Nephron progenitor cell (in vitro differentiated cells): ENCODE measurements around the gene PPP4R1.
"Not testable (repeated sequence)": the region's sequence is repeated elsewhere in the genome, so short reads cannot be mapped to it uniquely, and the experiment has no call there.

Experiments
- DNase-seq: peaks from one replicate; pipeline ENCODE4 v3.0.0; 2021
- H3K27ac Mint-ChIP-seq: 2 replicates; pipeline ENCODE4 v1.8.0; 2021; ENCODE audit warnings: mild to moderate bottlenecking, moderate library complexity, mixed read lengths
- H3K27me3 Mint-ChIP-seq: 2 replicates; pipeline ENCODE4 v1.8.0; 2021; ENCODE audit warnings: mild to moderate bottlenecking, low read depth, mixed read lengths; ENCODE audit not compliant: poor library complexity
- H3K36me3 Mint-ChIP-seq: 2 replicates; pipeline ENCODE4 v1.8.0; 2021; ENCODE audit warnings: low read depth, mixed read lengths
- H3K4me1 Mint-ChIP-seq: 2 replicates; pipeline ENCODE4 v1.8.0; 2021; ENCODE audit warnings: mixed read lengths
- H3K4me3 Mint-ChIP-seq: 2 replicates; pipeline ENCODE4 v1.8.0; 2021; ENCODE audit warnings: mild to moderate bottlenecking, moderate library complexity, mixed read lengths
- H3K9me3 Mint-ChIP-seq: 2 replicates; pipeline ENCODE4 v1.8.0; 2021; ENCODE audit warnings: mild to moderate bottlenecking, moderate library complexity, mixed read lengths
- CTCF ChIP-seq: fragments of 200-600 bp; sonication (generic); IDR thresholded peaks from 2 replicates; pipeline ENCODE4 v1.5.0; 2021; ENCODE audit warnings: antibody characterized with exemption

The PPP4R1 gene

DNA sequence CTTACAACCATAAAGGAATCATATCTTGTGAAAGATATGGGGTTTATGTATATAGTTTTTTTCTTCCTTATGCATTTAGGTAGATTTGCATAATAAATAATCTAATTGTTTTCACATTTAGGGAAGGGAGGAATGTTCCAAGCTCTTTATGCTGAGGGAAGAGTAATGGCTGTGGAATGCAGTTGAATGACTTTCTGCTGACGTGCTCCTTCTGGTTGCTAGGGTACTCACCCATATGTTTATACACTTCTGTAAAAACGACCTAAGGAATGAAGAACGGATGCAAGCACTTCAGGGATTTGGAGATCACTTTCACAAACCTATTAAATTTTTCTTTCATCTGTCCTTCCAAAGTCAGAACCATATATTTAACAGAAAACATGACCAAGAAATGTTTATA is 29.2 kb upstream of the PPP4R1 start:
- peak overlapping the region; percentile 92 for H3K27ac Mint-ChIP-seq
- H3K4me3 Mint-ChIP-seq, result no peak overlapping the region
- DNase-seq, result no peak
- H3K27me3 Mint-ChIP-seq, result no peaks in the 10 kb centered on the region
- no peaks in the 10 kb centered on the region for H3K9me3 Mint-ChIP-seq
- TF ChIP-seq CTCF, result no peak
- H3K4me1 Mint-ChIP-seq, result peaks cover 16% of the 10 kb centered on the region
- no peaks in the 10 kb centered on the region for H3K36me3 Mint-ChIP-seq

DNA sequence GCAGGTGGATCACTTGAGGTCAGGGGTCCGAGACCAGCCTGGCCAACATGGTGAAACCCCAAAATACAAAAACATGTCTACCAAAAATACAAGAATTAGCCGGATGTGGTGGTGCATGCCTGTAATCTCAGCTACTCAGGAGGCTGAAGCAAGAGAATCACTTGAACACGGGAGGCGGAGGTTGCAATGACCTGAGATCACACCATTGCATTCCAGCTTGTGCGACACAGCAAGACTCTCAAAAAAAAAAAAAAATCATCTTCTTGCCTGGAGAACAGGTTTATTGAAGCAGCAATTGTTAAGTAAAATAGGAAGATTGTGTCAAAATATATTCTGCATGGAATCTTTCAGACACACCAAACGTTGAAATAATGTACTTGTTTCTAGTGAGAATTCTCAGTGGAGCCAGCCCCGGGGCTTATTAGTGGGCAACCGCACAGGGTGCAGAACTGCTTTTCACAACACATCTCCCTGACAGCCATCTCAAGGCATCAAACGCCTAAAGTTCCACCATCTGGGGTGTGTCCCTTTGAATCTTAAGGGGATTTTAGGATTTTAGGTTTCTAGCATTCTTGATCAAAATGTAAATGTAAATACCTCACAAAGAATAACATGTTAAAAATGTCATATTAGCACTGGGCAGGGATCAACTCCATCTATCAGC is 28.6 kb upstream of the PPP4R1 start:
- H3K27me3 Mint-ChIP-seq, result no peaks in the 10 kb centered on the region
- no peaks in the 10 kb centered on the region for H3K9me3 Mint-ChIP-seq
- H3K4me1 Mint-ChIP-seq, result peaks cover 16% of the 10 kb centered on the region
- DNase-seq, result no peak
- no peaks in the 10 kb centered on the region for H3K36me3 Mint-ChIP-seq
- H3K4me3 Mint-ChIP-seq, result no peak overlapping the region
- H3K27ac Mint-ChIP-seq, result peak overlapping the region; percentile 71
- TF ChIP-seq CTCF, result no peak

DNA sequence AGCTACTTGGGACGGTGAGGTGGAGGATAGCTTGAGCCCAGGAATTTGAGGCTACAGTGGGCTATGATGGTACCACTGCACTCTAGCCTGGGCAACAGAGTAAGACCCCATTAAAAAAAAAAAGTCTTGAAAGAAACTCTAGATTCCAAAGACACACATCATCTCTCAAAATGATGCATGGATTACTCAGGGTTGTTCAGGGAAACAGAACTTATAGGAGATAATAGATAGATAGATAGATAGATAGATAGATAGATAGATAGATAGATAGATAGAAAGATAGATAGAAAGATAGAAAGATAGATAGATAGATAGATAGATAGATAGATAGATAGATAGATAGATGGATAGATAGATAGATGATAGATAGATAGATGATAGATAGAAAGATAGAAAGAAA is 26.7 kb upstream of the PPP4R1 start:
- H3K4me1 Mint-ChIP-seq, result peaks cover 16% of the 10 kb centered on the region
- not testable (repeated sequence) for H3K4me3 Mint-ChIP-seq, DNase-seq, H3K27ac Mint-ChIP-seq, H3K27me3 Mint-ChIP-seq, H3K9me3 Mint-ChIP-seq, H3K36me3 Mint-ChIP-seq

DNA sequence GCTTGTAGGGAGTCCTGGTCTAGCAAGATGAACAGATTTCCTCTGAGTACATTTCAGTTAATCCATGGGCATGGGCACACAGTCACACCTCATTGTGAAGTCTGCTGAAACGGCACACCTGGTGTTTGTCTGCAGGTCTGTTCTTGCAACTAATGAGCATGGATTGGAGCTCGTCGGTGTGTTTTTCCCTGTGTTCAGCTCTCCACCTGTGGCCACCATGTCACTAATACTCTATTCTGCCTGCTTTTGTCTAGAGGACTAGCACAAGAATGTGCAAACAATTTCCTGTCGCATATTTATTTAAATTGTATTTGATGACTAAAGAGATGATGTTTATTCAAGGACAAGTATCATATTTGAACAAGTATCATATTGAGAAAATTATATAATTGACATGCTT is 24.5 kb upstream of the PPP4R1 start:
- H3K27me3 Mint-ChIP-seq, result no peaks in the 10 kb centered on the region
- H3K4me1 Mint-ChIP-seq, result peaks cover 13% of the 10 kb centered on the region
- TF ChIP-seq CTCF, result no peak
- no peak overlapping the region for H3K27ac Mint-ChIP-seq
- no peaks in the 10 kb centered on the region for H3K36me3 Mint-ChIP-seq
- no peak for DNase-seq
- no peak overlapping the region for H3K4me3 Mint-ChIP-seq
- H3K9me3 Mint-ChIP-seq, result peaks cover 12% of the 10 kb centered on the region

- Mint-ChIP-seq H3K4me1 (no peaks in the 10 kb centered on the region), H3K27ac (no peak overlapping the region), H3K4me3 (no peak overlapping the region), H3K27me3 (no peaks in the 10 kb centered on the region), H3K36me3 (no peaks in the 10 kb centered on the region), H3K9me3 (peaks cover 12% of the 10 kb centered on the region)
- no peak for TF ChIP-seq CTCF
- DNase-seq, result no peak
These were observed 22.8 kb upstream of the PPP4R1 start for GRCh38 chr18:9637036-9637767.

GRCh38 chr18:9634856-9635255 is 20.5 kb upstream of the PPP4R1 start:
- Mint-ChIP-seq H3K27me3 (no peaks in the 10 kb centered on the region), H3K36me3 (no peaks in the 10 kb centered on the region), H3K27ac (no peak overlapping the region), H3K4me1 (no peaks in the 10 kb centered on the region), H3K4me3 (no peak overlapping the region), H3K9me3 (peaks cover 12% of the 10 kb centered on the region)
- no peak for TF ChIP-seq CTCF
- DNase-seq, result no peak
